K562 (cell line): ENCODE data around the gene SLC39A9. TPM values are rescaled to one million over a fixed set of nuclear protein-coding genes. Genes with fewer than 3 reads are reported as not detected.

Source experiments
- CBFA2T3 ChIP-seq: fragments of 450-650 bp; IDR thresholded peaks from 2 replicates; pipeline ENCODE4 v1.6.1; 2017
- CREB1 ChIP-seq, 2 experiments: sonication (generic) in 1 of 2; formaldehyde crosslinking in 1 of 2; IDR thresholded peaks; 2 replicates each; pipeline versions ENCODE4 v1.6.1 to v1.8.0; 2012 to 2022; ENCODE audit warnings: inconsistent platforms in 1 of 2, mild to moderate bottlenecking in 1 of 2, missing genetic modification reagents in 1 of 2, moderate library complexity in 1 of 2
- CREM ChIP-seq: IDR thresholded peaks from 2 replicates; pipeline ENCODE4 v1.6.1; 2014; ENCODE audit warnings: antibody characterized with exemption, low read depth
- RFX1 ChIP-seq: fragments of 450-650 bp; IDR thresholded peaks from 2 replicates; pipeline ENCODE4 v1.6.1; 2016; ENCODE audit warnings: mild to moderate bottlenecking, moderate library complexity
- STAT6 ChIP-seq: sonication (generic); formaldehyde crosslinking; IDR thresholded peaks from 2 replicates; pipeline ENCODE4 v1.8.1; 2023; ENCODE audit warnings: mild to moderate bottlenecking, missing genetic modification reagents
- ZNF280B ChIP-seq: fragments of 250-450 bp; sonication (Bioruptor Pico); IDR thresholded peaks from 2 replicates; pipeline ENCODE4 v1.5.1; 2021; ENCODE audit warnings: mild to moderate bottlenecking
- ZNF695 ChIP-seq: fragments of 450-650 bp; formaldehyde crosslinking; IDR thresholded peaks from 2 replicates; pipeline ENCODE4 v1.4.0; 2020; ENCODE audit warnings: mild to moderate bottlenecking, moderate library complexity
- polyA plus RNA-seq, 8 experiments: library from polyadenylated mRNA; depleted of rRNA in 4 of 8; stranded (reverse) in 5 of 8; unstranded in 3 of 8; fragments of >200 nt; fragmentation: Nextera tagmentation in 2 of 8; fragmentation: Illumina TruSeq in 1 of 8; extraction: Ambion mirVana in 2 of 8; extraction: Trizol in 1 of 8; gene quantifications; 2 replicates each; pipeline versions ENCODE4 v1.2.1 to v1.2.3, GENCODE V29; 2011 to 2014; ENCODE audit warnings: inconsistent platforms in 1 of 8, missing spikeins in 1 of 8
- total RNA-seq, 7 experiments: library from RNA; depleted of rRNA in 6 of 7; stranded (reverse); fragments of >200 nt in 6 of 7; fragmentation: Illumina TruSeq in 2 of 7; extraction: Trizol in 2 of 7; gene quantifications; 2 replicates each; pipeline versions ENCODE4 v1.2.1 to v1.2.3, GENCODE V29; 2011 to 2021; ENCODE audit warnings: low replicate concordance in 1 of 7
- TF ChIP-seq, protein P1 (sequence below), 2 experiments: fragments of 450-650 bp; formaldehyde crosslinking in 1 of 2; IDR thresholded peaks; 2 replicates each; pipeline versions ENCODE4 v1.4.0 to v1.6.1; 2014 to 2020; ENCODE audit warnings: mild to moderate bottlenecking in 2 of 2, borderline replicate concordance in 1 of 2, low read depth in 1 of 2
- TF ChIP-seq, protein P2 (sequence below), 3 experiments: IDR thresholded peaks in 2 of 3; conservative IDR thresholded peaks in 1 of 3; 2 replicates each; pipeline ENCODE4 v1.5.1; 2011 to 2012; ENCODE audit warnings: low read length in 3 of 3, mild to moderate bottlenecking in 3 of 3, control low read depth in 2 of 3, improper control_type of control experiment in 1 of 3, inconsistent platforms in 1 of 3, low read depth in 1 of 3, mixed read lengths in 1 of 3, moderate library complexity in 1 of 3; ENCODE audit not compliant: insufficient read depth in 2 of 3

The SLC39A9 gene
- total and polyA plus RNA-seq, 9 of the 15 experiments (the other 6 are each of a cell fraction or from before 2014, with no cell fraction given) = 18.4 to 66.0 (median 32.5) TPM

DNA sequence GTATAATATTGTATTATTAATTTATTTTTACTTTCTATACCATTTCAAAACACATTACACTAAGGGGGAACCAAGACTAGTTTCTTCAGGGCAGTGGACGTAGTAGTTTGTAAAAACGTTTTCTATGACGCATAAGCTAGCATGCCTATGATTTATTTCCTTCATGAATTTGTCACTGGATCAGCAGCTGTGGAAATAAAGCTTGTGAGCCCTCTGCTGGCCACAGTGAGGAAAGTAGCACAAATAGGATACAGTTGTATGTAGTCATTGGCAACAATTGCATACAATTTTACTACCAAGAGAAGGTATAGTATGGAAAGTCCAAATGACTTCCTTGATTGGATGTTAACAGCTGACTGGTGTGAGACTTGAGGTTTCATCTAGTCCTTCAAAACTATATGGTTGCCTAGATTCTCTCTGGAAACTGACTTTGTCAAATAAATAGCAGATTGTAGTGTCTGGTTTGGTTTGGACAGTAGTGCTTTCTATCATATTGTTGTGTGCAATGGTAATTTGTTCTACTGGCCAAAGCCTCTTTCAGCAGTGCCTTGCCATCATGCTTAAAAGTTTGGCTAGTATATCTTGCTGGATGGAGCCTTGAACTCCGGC is 61.7 kb downstream of the SLC39A9 start (continued):
- TF ChIP-seq, protein P1, sequence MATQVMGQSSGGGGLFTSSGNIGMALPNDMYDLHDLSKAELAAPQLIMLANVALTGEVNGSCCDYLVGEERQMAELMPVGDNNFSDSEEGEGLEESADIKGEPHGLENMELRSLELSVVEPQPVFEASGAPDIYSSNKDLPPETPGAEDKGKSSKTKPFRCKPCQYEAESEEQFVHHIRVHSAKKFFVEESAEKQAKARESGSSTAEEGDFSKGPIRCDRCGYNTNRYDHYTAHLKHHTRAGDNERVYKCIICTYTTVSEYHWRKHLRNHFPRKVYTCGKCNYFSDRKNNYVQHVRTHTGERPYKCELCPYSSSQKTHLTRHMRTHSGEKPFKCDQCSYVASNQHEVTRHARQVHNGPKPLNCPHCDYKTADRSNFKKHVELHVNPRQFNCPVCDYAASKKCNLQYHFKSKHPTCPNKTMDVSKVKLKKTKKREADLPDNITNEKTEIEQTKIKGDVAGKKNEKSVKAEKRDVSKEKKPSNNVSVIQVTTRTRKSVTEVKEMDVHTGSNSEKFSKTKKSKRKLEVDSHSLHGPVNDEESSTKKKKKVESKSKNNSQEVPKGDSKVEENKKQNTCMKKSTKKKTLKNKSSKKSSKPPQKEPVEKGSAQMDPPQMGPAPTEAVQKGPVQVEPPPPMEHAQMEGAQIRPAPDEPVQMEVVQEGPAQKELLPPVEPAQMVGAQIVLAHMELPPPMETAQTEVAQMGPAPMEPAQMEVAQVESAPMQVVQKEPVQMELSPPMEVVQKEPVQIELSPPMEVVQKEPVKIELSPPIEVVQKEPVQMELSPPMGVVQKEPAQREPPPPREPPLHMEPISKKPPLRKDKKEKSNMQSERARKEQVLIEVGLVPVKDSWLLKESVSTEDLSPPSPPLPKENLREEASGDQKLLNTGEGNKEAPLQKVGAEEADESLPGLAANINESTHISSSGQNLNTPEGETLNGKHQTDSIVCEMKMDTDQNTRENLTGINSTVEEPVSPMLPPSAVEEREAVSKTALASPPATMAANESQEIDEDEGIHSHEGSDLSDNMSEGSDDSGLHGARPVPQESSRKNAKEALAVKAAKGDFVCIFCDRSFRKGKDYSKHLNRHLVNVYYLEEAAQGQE (IDR thresholded peaks at IDR 0.05; ENCODE audit: borderline replicate concordance) = peak; percentile 52; the same call in 1 of the 2 replicates
- TF ChIP-seq, protein P1 (CRISPR knock-in tag; IDR thresholded peaks at IDR 0.05; ENCODE audit: low read depth) = no peak
- TF ChIP-seq RFX1 (peak; percentile 44), ZNF695 (CRISPR knock-in tag) (no peak), CREM (peak; percentile 78), STAT6 (CRISPR knock-in tag) (no peak), CREB1 (IDR thresholded peaks at IDR 0.05) (peak; percentile 73), CREB1 (CRISPR knock-in tag; IDR thresholded peaks at IDR 0.05) (no peak), ZNF280B (no peak), CBFA2T3 (no peak)
- TF ChIP-seq, protein P2, sequence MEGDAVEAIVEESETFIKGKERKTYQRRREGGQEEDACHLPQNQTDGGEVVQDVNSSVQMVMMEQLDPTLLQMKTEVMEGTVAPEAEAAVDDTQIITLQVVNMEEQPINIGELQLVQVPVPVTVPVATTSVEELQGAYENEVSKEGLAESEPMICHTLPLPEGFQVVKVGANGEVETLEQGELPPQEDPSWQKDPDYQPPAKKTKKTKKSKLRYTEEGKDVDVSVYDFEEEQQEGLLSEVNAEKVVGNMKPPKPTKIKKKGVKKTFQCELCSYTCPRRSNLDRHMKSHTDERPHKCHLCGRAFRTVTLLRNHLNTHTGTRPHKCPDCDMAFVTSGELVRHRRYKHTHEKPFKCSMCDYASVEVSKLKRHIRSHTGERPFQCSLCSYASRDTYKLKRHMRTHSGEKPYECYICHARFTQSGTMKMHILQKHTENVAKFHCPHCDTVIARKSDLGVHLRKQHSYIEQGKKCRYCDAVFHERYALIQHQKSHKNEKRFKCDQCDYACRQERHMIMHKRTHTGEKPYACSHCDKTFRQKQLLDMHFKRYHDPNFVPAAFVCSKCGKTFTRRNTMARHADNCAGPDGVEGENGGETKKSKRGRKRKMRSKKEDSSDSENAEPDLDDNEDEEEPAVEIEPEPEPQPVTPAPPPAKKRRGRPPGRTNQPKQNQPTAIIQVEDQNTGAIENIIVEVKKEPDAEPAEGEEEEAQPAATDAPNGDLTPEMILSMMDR (IDR thresholded peaks at IDR 0.05 in 2 of 3, conservative IDR thresholded peaks at IDR 0.05 in 1 of 3; ENCODE audit: insufficient read depth in 2 of 3, low read depth in 1 of 3, low read length in 3 of 3) = peak; percentile 64 to 77 (median 73)
